Measurements from ENCODE around the gene MTRF1. TPM values are rescaled to one million over a fixed set of nuclear protein-coding genes. Genes with fewer than 3 reads are reported as not detected.

MTRF1 gene
- total RNA-seq, 4 donors from 2014 or later: 6.6 to 14.3 (median 8.2) TPM

DNA sequence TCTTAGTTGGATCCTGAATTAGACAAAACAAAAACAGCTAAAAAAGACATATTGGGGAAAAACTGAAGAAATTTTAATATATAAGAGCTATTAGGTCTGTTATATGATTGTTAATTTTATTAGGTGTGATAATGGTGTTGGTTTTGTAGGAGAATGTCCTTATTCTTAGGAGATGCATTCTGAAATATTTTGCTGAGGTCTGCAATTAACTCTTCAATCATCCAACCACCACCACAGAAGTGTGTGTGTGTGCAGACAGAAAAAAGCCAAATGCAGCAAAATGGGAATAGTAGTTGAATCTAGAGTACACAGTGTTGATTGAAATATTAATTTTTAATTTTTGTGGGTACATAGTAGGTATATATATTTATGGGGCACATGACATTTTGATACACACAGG, 56.9 kb downstream of the MTRF1 start:
- ATAC-seq (ENCODE audit: low FRiP score) (no peak), DNase-seq (ENCODE audit: low spot score) (no peak)
- no peak for TF ChIP-seq CTCF (IDR thresholded peaks at IDR 0.05)

DNA sequence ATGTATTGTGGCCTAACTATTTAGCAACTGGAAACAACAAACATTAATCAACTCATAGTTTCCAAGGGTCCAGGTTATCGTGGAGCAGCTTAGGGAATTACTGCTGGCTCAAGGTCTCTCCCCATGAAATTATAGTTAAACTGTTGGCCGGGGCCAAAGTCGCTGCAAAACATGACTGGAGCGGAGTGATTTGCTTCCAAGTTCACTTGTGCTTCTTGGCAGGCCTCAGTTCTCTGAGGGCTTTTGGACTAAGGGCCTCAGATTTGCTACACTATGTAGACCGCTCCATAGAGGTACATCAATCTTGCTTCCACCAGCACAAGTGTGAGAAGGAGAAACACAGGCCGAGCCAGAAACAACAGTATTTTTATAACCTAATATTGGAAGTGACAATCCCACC, 59.6 kb downstream of the MTRF1 start:
- no peak for ATAC-seq (ENCODE audit: low FRiP score)

DNA sequence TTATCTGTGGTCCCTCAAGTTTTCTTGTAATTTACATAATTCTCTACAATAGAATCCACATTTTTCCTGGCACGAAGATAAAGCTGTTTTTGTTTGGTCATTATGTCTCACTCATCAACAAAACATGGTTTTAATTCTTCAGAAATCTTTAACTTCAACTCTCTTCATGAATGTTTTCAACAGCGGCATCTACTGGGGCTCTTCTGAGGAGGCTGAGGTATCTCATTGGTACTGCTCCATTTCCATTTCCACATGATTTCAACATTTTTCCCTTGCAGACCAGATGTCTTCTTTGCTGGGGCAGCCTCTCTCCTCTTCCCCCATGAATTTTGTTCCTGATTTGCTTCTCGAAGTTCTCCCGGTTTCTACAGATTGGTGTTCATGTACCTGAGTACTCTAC, 63.2 kb downstream of the MTRF1 start:
- no peak for TF ChIP-seq CTCF (IDR thresholded peaks at IDR 0.05)
- ATAC-seq (ENCODE audit: low FRiP score): no peak
- no peak for DNase-seq (ENCODE audit: low spot score)

More for the DNA sequence above, 59.6 kb downstream of the MTRF1 start:
- no peak for DNase-seq (ENCODE audit: low spot score)
- no peak for TF ChIP-seq CTCF (IDR thresholded peaks at IDR 0.05)

- TF ChIP-seq CTCF (IDR thresholded peaks at IDR 0.05): no peak
- DNase-seq (ENCODE audit: low spot score) (no peak), ATAC-seq (ENCODE audit: low FRiP score) (no peak)
Measured at GRCh38 chr13:41199526-41199925, 63.9 kb downstream of the MTRF1 start.

DNA sequence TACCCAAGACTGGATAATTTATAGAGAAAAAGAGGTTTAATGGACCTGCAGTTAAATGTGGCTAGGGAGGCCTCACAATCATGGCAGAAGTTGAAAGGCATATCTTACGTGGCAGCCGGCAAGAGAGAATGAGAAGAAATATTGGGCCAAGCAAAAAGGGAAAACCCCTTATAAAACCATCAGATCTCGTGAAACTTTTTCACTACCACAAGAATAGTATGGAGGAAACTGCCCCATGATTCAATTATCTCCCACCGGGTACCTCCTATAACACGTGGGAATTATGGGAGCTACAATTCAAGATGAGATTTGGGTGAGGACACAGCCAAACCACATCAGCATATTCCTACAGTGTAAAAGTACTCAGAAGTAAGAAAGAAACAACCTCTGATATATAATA, 64.3 kb downstream of the MTRF1 start:
- DNase-seq (ENCODE audit: low spot score) (no peak), ATAC-seq (ENCODE audit: low FRiP score) (no peak)
- no peak for TF ChIP-seq CTCF (IDR thresholded peaks at IDR 0.05)

DNA sequence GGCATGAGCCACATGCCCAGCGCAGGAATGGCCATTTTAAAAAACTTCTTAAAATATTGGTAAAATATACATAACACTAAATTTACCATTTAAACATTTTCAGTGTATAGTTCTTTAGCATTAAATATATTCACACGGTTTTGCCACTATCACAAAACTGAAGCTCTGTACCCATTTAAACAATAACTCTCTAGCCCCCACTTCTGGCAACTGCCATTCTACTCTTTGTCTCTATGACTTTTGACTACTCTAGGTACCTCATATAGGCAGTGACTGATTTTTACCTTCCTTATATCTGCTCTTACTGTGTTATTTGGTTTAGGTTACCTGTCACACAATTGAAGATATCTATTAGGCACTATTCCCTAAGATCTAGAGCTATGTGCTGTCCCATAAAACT, 66.8 kb downstream of the MTRF1 start:
- ATAC-seq (ENCODE audit: low FRiP score) (no peak), DNase-seq (ENCODE audit: low spot score) (no peak)
- no peak for TF ChIP-seq CTCF (IDR thresholded peaks at IDR 0.05)

DNA sequence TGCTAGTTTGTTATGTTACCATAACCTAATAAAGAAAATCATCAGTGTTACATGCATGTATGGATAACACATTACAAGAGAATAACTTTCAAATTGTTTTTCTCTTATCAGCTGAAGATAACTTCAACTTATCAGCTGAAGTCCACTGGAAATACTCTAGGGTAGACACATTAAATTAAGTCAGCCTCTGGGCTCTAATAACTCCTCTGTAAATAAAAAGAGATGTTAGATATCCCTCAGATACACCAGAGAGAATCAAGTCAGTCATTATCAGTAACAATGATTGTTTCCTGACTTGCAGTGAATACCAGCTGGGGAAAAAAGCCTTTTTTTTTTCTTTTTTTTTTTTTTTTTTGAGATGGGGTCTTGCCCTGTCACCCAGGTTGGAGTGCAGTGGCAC, 67.4 kb downstream of the MTRF1 start:
- ATAC-seq (ENCODE audit: low FRiP score): no peak
- DNase-seq (ENCODE audit: low spot score): no peak
- TF ChIP-seq CTCF (IDR thresholded peaks at IDR 0.05): no peak
